Measurements from ENCODE around the gene PARP3.
"Not testable (repeated sequence)": the region's sequence is repeated elsewhere in the genome, so short reads cannot be mapped to it uniquely, and the experiment has no call there.

The PARP3 gene

GRCh38 chr3:51986010-51986947 is 44.1 kb downstream of the PARP3 start:
- DNase-seq: no peak

GRCh38 chr3:51987568-51987967 is 45.4 kb downstream of the PARP3 start:
- no peak for DNase-seq

GRCh38 chr3:51988286-51989146 is 46.4 kb downstream of the PARP3 start:
- no peak for DNase-seq

- not testable (repeated sequence) for DNase-seq
These were observed 48.4 kb downstream of the PARP3 start for GRCh38 chr3:51990501-51990971.

GRCh38 chr3:51992017-51992682 is 50.0 kb downstream of the PARP3 start:
- DNase-seq: no peak

GRCh38 chr3:51993657-51994056 is 51.5 kb downstream of the PARP3 start:
- DNase-seq: not testable (repeated sequence)

- DNase-seq: no peak
These were observed 52.4 kb downstream of the PARP3 start for GRCh38 chr3:51994530-51994929.

GRCh38 chr3:51995346-51996163 is 53.4 kb downstream of the PARP3 start, which contains the start of gene RPL29:
RPL29 (minus strand) TSS chr3:51995895; CDS start chr3:51995461, 434 bp downstream.
- DNase-seq: peak; percentile 49

GRCh38 chr3:51997172-51997571 is 55.0 kb downstream of the PARP3 start:
- DNase-seq: no peak

- DNase-seq: peak; percentile 16
These were observed 55.9 kb downstream of the PARP3 start for GRCh38 chr3:51997935-51998596.
